NB4 (cell line): ENCODE data around the gene ZNF22.
A peak's percentile ranks its signal among the peaks of the same experiment; 100 is the strongest.

ENCODE experiments used
- DNase-seq: peaks from one replicate; pipeline ENCODE4 v3.0.0; 2010; ENCODE audit warnings: low read depth
- H3K4me3 ChIP-seq: one replicate; pipeline ENCODE4 v1.5.1; 2011; ENCODE audit warnings: mild to moderate bottlenecking, low read depth, low read length, moderate library complexity
- CTCF ChIP-seq: IDR thresholded peaks from one replicate; pipeline ENCODE4 v1.5.1; 2012; ENCODE audit warnings: low read depth, low read length
- MAX ChIP-seq: IDR thresholded peaks from 2 replicates; pipeline ENCODE4 v1.6.1; 2011; ENCODE audit warnings: low read depth, low read length
- MYC ChIP-seq: IDR thresholded peaks from 2 replicates; pipeline ENCODE4 v1.6.1; 2011; ENCODE audit warnings: low read depth, low read length
- POLR2A ChIP-seq: IDR thresholded peaks from 2 replicates; pipeline ENCODE4 v1.6.1; 2011; ENCODE audit warnings: mild to moderate bottlenecking; ENCODE audit not compliant: insufficient read length; ENCODE audit errors: extremely low read depth

ZNF22 gene

GRCh38 chr10:44974628-44975430 lies 25.9 kb upstream of the ZNF22 start:
- peak; percentile 78 for DNase-seq
- H3K4me3 ChIP-seq, result no peak overlapping the region
- TF ChIP-seq MAX (no peak), CTCF (peak; percentile 74), MYC (no peak), POLR2A (peak; percentile 17)

GRCh38 chr10:44975431-44976331 lies 25.0 kb upstream of the ZNF22 start:
- no peak for TF ChIP-seq MAX
- no peak for TF ChIP-seq MYC
- TF ChIP-seq CTCF, result no peak
- no peak for TF ChIP-seq POLR2A
- no peak overlapping the region for H3K4me3 ChIP-seq
- peak; percentile 58 for DNase-seq

- DNase-seq, result no peak
- no peak overlapping the region for H3K4me3 ChIP-seq
- TF ChIP-seq CTCF (no peak), MYC (no peak), POLR2A (no peak), MAX (no peak)
These were observed 24.1 kb upstream of the ZNF22 start for GRCh38 chr10:44976352-44977198.

GRCh38 chr10:44977287-44978212 lies 23.2 kb upstream of the ZNF22 start:
- no peak overlapping the region for H3K4me3 ChIP-seq
- TF ChIP-seq MYC, result no peak
- TF ChIP-seq MAX, result no peak
- TF ChIP-seq POLR2A, result no peak
- DNase-seq, result no peak

GRCh38 chr10:44978213-44978569 lies 22.5 kb upstream of the ZNF22 start:
- TF ChIP-seq POLR2A, result no peak
- no peak for TF ChIP-seq MAX
- TF ChIP-seq CTCF, result no peak
- no peak for TF ChIP-seq MYC
- H3K4me3 ChIP-seq, result no peak overlapping the region
- no peak for DNase-seq
